Measurements from ENCODE around the gene ADGRD1.

The ADGRD1 gene

GRCh38 chr12:131044136-131044535 lies 90.4 kb downstream of the ADGRD1 start:
- TF ChIP-seq, protein P1, sequence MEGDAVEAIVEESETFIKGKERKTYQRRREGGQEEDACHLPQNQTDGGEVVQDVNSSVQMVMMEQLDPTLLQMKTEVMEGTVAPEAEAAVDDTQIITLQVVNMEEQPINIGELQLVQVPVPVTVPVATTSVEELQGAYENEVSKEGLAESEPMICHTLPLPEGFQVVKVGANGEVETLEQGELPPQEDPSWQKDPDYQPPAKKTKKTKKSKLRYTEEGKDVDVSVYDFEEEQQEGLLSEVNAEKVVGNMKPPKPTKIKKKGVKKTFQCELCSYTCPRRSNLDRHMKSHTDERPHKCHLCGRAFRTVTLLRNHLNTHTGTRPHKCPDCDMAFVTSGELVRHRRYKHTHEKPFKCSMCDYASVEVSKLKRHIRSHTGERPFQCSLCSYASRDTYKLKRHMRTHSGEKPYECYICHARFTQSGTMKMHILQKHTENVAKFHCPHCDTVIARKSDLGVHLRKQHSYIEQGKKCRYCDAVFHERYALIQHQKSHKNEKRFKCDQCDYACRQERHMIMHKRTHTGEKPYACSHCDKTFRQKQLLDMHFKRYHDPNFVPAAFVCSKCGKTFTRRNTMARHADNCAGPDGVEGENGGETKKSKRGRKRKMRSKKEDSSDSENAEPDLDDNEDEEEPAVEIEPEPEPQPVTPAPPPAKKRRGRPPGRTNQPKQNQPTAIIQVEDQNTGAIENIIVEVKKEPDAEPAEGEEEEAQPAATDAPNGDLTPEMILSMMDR (IDR thresholded peaks at IDR 0.05; ENCODE audit: insufficient read depth, missing control alignments) = no peak
- FAIRE-seq = no peak
- DNase-seq (ENCODE audit: insufficient read length, low spot score) = no peak

DNA sequence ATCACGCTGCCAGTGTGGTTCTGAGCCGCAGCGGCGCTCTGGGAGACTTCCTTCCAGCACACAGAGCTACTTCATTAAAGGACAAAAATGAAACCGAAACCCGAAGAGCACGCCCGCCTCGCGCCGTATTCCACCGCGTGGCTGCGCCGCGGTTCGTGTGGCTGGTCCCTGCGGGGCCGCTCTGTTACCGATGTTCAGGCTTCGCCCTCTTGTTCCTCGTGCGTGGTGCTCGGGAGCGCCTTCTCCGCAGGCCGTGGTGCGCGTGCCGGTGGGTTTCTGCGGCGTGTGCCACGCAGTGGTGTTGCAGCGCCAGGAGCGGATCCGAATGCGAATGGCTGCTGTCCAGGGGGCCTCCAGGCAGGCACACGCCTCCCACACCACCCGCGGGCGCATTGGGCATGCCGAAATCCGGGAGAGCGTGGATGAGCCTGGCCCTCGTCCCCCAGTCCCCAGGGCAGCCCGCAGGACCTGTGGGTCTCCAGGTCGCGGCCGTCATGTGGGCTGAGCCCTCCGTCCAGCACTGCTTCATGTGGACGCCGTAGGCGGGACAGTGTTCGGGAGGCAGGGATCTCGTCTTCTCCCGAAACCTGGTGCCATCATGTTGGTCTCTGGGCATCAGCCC lies 91.2 kb downstream of the ADGRD1 start:
- FAIRE-seq (no peak), DNase-seq (ENCODE audit: insufficient read length, low spot score) (no peak)
- TF ChIP-seq, protein P1 (IDR thresholded peaks at IDR 0.05; ENCODE audit: insufficient read depth, missing control alignments) = no peak

- TF ChIP-seq, protein P1 (IDR thresholded peaks at IDR 0.05; ENCODE audit: insufficient read depth, missing control alignments) = no peak
- DNase-seq (ENCODE audit: insufficient read length, low spot score) (no peak), FAIRE-seq (no peak)
Measured at GRCh38 chr12:131045705-131046460, 92.2 kb downstream of the ADGRD1 start.

GRCh38 chr12:131046813-131047788 lies 93.4 kb downstream of the ADGRD1 start:
- FAIRE-seq (no peak), DNase-seq (ENCODE audit: insufficient read length, low spot score) (no peak)
- TF ChIP-seq, protein P1 (IDR thresholded peaks at IDR 0.05; ENCODE audit: insufficient read depth, missing control alignments) = no peak

DNA sequence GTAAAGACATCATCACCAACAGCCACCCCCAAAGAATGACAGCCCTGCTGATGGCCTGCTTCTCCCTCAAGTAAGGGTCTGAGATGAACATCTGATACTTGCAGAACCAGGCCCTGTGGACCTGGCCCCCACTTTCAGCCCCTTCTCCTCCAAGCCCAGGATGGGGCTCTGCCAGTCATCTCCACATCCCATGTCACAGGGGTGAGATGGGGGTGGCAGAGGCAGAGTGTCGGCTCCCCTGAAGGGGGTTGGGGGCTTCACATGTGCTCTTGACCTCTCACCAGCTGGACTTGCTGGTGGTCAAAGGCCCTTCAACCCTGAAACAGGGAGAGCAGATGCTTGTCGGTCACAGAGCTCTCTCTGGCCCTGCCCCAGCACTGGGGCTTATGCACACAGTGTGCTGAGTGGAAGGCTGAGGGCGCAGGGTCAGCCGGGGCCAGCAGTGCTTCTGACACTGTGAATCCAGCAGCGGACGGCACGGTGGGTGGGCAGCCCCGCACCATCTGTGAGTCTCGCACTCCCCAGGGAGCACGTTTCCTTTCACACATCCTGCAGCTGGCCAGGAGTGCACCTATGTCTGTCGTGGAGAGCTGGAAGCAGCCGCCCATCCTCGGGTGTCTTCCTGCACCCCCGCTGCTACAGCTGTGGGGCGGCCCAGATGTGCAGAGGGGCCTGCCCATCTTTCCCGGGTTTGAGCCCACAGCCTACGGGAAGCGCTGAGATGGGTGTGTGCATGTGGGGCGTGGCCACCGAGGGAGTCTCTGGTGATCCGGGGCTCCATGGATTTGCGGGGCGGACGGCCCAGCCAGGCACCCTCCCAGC lies 94.3 kb downstream of the ADGRD1 start:
- FAIRE-seq = no peak
- no peak for DNase-seq (ENCODE audit: insufficient read length, low spot score)
- TF ChIP-seq, protein P1 (IDR thresholded peaks at IDR 0.05; ENCODE audit: insufficient read depth, missing control alignments) = no peak

GRCh38 chr12:131048611-131048990 lies 94.9 kb downstream of the ADGRD1 start:
- TF ChIP-seq, protein P1 (IDR thresholded peaks at IDR 0.05; ENCODE audit: insufficient read depth, missing control alignments) = no peak
- FAIRE-seq = no peak

More at GRCh38 chr12:131048611-131048990, 94.9 kb downstream of the ADGRD1 start:
- no peak for DNase-seq (ENCODE audit: insufficient read length, low spot score)

All from D721Med (cell line).